HEK293T (cell line): Measurements from ENCODE around the gene SYT12.

Experiments
- BHLHE40 ChIP-seq: fragments of 450-650 bp; IDR thresholded peaks from 2 replicates; pipeline ENCODE4 v1.6.1; 2016; ENCODE audit warnings: mild to moderate bottlenecking, moderate library complexity, borderline replicate concordance
- LEF1 ChIP-seq: fragments of 450-650 bp; IDR thresholded peaks from 2 replicates; pipeline ENCODE4 v1.6.1; 2017; ENCODE audit warnings: mild to moderate bottlenecking, borderline replicate concordance
- SP1 ChIP-seq: fragments of 450-650 bp; IDR thresholded peaks from 2 replicates; pipeline ENCODE4 v1.6.1; 2017
- SUZ12 ChIP-seq: fragments of 450-650 bp; IDR thresholded peaks from 2 replicates; pipeline ENCODE4 v1.6.1; 2016; ENCODE audit warnings: mild to moderate bottlenecking

DNA sequence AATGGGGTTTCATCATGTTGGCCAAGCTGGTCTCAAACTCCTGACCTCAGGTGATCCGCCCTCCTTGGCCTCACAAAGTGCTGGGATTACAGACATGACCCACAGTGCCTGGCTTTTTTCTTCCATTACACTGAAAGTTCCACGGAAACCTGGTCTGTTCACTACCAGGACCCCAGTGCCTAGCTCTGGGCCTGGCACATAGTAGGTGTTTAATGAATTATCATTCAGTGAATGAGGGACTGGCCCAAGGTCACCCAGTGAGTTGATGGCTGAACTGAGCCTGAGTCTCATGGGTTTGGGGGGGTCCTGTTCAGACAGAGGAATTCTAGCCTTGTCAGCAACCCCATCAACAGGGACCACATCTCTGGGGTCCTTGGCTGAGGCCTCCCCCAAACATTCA is 44.7 kb upstream of the SYT12 start:
- TF ChIP-seq LEF1 (no peak), SUZ12 (no peak), SP1 (no peak), BHLHE40 (no peak)
